HG03469 (cell line): ENCODE measurements around the gene RGS3.

Source experiments
- ATAC-seq: cut with Tn5 transposase; IDR thresholded peaks from one replicate; pipeline ENCODE4 v1.9.1; 2021; ENCODE audit warnings: mild to moderate bottlenecking, moderate library complexity, moderate number of reproducible peaks; ENCODE audit not compliant: unreplicated experiment

RGS3 gene

DNA sequence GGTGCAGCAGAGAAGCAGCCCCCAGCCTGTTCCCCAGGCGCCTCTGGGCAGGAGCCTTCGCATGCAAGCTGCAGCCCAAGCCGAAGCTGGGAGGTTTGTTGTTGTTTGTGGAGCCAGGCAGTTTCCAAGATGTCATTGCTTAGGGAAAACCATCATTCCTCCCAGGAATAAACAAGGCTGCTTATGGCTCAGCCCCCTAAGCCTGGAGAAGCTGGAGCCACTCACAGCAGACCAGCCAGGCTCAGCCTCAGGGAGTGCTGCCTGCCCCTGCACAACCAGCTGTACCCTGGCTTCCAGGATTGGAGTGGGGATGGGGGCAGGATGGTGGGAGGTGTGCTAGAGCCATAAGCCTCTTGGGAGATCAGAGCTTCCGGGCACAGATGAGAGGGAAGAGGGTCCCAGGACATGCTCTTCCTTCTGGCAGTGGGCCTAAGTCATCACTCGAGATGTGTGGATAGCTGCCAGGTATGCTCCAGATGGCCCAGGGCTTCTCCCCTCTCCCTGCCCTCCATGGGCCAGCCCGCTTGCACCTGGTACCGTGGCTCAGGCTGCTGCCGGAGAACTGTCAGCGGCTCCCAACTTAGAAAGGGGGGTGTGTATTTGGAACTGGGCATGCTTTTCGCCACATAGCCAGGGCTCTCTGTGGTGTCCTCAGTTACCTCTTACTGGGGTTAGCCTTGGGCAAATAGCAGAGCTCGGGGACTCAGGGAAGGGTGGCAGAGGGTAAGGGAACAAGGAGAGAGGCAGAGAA is 105.2 kb downstream of the RGS3 start:
- ATAC-seq = no peak

DNA sequence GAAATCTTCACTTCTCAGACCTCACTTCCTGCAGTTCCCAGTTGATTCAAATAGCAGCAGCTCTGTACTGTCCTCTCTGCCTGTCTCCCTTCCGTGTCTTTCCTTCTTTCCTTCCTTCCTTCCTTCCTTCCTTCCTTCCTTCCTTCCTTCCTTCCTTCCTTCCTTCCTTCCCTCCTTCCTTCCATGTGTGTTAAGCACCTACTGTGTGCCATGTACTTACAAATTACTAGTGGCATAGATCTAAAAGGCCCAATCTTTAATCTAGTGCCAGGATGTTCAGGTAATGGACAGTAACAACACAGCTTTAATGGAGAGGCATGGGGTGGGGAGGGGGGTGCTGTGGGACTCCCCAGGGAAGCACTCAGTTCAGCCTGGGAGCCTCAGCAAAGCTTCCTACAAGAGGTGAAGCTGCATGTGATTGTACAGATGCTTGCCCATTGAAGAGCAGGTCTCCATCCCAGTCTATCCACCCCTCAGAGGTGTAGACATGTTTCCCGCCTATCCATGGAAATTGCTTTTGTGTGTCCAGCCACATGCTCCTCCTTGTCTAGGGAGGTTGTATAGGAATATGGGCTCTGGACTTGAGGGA is 106.0 kb downstream of the RGS3 start:
- ATAC-seq = no peak

DNA sequence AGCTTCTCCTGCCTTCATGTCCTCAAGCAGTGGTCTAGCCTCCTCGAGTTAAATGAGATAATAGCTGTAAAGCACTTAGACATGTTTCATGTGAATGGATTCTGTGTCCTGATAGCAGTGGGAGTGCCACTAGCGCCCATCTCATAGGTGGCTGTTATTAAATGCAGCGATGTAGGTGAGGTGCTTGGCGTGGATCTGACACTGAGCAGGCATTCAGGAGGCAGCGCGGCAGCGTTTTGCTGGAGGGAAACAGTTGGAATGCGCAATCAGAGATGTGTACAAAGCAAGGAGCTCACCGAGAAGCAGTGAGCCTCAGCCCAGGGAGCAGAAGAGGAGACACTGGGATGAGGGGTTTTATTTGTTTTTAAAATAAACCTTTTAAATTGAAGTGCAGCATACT is 106.6 kb downstream of the RGS3 start:
- no peak for ATAC-seq

DNA sequence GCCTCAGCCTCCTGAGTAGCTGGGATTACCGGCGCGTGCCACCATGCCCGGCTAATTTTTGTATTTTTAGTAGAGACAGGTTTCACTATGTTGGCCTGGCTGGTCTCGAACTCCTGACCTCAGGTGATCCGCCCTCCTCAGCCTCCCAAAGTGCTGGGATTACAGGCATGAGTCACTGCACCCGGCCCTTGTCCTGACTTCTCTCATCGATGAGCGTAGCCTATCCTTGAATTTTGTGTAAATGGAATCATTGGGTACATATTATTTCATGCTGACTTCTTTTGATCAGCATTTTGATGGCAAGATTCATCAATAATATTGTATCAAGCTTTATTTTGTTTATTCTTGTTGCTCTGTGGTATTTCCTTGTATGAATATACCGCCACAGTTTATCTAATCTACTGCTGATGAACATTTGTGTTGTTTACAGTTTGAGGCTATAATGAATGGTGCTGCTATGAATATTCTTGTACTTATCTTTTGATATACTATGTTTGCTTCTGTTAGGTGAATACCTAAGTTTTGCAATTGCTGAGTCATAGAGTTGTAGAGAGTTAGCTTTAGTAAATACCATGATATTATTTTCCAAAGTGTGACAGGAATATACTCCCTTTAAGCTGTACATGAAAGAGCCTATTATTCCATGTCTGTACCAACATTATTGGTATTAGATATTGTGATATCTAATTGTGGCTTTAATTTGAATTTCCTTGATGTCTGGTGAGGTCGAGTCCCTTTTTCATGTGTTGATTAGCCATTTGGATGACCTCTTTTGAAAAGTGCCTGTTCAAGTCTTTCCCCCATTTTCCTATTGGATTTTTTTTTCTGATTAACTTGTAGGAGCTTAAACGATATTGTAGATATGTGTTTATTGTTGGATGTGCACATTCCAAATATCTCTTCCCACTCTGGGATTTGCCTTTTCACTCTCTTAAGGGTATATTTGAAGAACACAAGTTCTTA is 107.5 kb downstream of the RGS3 start:
- no peak for ATAC-seq

DNA sequence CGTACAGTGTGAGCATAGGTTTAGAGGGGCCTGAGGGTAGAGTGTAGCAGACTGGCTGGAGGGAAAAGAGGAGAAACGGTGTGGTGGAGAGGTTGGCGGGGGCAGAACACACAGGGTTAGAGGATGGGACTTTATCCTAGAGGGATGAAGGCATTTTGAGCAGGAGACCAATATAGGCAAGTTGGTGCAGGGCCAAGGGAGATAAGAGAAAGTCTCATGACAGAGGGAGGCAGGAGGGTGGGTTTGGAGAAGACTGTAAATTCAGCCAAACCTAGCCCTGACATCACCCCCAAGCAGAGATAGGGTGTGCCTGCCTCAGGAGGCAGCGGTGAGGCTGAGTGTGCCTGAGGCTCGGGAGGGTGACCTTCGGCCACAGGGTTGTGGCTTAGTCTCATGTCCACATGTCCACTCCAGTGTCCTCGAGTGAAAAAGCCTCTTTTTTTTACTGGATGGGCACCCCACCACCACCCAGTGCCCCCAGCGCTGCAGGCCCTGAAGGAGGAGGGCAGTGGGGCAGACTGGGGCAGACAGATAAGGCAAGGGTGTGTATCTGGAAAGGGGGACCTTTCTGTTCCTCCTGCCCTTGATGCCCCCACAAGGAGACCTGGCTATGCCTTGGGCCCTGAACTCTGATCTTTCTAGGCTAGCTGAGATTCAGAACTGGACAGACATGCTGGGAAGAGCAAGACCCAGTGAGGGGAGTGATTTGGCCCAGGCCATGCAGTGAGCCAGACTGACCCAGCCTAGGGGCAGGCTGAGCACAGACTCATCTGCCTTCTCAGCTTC is 108.7 kb downstream of the RGS3 start:
- ATAC-seq = no peak

DNA sequence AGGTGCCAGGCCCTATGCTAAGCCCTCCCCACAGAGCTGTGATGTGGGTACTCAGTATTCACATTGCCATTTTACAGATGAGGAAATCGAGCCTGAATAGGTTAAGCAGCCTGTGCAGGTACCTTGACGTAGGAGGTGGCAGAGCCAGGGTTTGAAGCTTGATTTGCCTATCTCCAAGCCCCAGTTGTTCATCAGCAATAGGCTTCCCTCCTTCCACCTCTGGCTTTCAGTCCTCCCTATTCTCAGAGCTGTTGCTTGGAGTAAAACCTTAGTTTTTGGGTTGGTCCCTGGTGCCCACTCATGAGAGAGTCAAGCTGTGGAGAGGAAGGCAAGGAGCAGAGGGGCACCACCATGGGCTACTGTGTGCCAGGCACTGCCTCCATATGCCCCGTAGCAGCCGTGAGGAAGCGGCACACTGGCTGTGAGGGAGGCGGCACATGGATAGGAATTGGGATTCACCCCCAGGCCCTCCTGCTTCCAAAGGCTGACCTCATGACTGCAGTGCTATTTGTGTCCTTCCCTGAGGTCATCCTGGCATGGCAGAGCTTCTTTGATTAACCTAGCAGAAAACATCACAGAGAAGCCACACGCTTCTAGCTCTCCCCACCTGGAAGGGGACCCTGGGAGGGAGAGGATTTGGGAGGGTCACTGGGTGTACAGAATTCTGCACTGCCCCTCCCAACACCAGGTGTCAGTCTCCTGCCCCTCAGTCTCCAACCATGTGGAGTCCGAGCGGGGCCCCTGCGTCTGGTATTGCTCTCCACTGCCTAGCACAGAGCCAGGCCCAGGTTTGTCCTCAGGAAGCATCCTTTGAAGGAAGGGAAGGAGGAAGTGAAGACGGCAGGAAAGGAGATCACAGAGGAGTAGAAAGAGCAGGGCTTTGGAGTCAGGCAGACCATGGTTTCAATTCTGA is 109.8 kb downstream of the RGS3 start:
- ATAC-seq = no peak

DNA sequence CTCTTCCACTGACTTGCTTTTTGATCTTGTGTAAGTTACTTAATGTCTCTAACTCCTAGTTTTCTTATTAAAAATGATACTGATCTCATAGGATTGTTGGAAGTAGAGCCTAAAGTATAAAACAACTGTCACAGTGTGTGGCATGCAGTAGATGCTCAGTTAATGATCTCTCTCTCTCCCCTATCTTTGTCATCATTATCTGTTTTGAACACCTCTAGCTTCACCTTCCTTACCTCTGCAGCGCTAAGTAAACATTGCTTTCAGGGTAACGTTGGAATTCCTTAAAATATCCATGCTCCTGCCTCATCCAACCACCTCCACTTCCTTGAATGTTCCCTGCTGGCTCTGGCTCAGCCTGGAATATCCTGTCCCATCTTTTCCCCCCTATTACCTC is 110.4 kb downstream of the RGS3 start:
- no peak for ATAC-seq

DNA sequence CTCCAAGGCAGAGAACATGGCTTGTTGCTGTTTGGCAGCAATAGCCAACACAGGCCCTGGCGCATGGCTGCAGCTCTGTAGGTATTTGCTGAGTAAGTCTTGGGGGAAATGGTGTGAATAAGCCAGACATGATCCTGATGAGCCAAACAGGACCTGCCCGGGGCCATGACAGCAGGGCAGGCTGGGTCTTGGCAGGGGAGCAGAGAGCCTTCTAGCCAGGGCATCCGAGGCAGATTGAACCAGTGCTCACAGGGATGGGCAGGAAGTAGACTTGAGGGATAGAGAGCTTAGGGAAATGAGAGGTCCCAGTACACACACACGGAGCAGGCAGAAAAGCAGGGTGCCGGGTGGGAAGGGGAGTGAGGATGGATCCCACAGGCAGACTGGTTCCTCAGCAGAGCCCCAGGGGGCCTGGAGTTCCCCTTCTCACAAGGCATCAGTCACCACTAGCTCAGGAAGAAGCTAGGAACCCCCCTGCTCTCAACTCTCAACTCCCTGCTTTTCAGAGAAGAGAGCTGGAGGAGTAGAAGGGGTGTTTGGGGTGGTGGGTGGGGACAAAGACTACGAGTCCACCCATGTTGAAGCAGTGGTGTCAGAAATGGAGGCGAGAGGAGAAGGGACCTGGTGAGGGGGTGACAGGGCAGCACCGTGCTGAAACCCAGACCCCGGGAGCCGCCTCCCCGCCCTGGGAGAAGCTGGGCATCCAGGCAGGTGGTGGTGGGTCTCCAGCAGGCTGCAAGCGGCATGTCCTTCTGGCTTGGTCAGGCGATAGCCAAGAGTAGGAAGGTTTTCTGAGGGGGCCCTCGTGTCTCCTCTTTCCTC is 111.1 kb downstream of the RGS3 start:
- ATAC-seq = no peak

DNA sequence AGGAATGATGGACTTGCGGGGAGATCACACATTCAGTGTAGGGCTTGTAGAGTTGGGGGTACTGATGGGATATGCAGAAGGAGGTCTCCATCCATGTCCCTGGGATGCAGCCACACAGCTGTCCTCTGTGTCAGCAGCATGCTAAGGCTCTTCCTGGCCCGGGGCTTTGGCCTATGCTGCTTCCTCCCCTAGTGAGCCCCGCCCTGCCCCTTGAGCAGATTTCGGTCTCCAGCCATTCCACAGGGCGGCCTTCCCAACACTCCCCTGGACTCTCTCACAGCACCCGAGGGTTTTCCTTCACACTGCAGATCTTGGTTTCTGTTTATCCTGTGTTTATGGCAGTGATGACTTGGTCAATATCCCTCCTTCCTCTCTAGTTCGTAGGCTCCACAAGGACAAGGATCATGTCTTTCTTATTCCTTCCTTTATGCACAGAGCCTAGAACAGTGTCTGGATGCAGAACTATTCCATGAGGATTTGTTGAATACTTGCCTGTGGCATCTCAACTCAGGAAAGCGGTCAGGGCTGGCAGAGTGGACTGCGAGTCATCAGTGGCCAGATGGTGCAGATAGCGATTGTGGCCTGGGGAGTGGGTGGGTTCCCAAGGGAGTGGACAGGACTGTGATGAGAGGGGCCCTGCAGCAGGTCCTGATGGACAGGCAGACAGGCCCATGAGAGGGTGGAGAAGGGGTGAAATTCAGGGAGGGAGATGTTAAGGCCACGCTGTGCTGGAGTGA is 114.2 kb downstream of the RGS3 start:
- no peak for ATAC-seq

DNA sequence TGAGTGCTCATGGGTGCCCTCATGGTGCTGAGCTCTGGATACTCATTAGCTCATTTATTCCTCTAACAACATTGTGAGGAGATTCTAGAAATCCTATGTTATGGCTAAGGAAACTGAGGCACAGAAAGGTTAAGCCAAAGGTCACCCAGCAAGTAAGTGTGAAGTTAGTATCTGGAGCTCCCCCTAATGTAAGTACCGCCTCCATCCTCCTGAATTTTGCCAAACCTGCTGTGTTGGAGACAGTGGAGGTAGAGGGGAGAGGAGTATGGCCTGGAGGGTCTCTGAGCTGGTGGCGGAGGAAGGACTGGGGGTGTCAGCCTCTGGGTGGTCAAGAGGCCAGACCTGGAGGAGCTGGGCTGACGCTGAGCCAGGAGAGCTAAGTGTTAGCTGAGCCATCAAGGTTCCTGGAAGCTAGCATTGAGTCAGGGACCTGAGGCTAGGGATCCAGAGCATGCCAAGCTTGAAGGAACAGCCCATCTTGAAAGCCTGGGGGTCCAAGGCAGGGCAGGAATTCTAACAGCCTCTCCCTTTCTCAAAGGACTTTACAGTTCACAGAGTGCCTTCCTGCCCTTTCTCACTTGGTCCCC is 114.8 kb downstream of the RGS3 start:
- ATAC-seq = no peak

DNA sequence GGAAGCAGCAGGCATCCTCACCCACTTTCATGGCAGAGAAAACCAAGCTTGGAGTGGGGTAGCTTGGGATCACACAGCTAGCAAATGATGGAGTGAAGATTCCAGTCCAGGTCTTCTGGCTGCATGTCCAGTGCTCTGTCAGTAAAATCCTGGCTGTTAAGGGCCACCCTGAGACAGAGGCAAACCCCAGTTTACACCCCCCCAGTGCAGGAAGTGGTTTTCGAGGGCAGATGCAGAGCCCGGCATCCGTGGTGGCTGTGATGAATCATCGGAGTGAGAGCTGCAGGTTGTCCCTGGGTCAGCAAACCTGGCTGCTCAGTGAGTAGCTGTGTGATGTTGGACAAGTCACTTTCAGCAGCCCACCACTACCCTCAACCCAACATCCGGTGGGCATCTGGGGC is 115.4 kb downstream of the RGS3 start:
- ATAC-seq = peak; percentile 27

DNA sequence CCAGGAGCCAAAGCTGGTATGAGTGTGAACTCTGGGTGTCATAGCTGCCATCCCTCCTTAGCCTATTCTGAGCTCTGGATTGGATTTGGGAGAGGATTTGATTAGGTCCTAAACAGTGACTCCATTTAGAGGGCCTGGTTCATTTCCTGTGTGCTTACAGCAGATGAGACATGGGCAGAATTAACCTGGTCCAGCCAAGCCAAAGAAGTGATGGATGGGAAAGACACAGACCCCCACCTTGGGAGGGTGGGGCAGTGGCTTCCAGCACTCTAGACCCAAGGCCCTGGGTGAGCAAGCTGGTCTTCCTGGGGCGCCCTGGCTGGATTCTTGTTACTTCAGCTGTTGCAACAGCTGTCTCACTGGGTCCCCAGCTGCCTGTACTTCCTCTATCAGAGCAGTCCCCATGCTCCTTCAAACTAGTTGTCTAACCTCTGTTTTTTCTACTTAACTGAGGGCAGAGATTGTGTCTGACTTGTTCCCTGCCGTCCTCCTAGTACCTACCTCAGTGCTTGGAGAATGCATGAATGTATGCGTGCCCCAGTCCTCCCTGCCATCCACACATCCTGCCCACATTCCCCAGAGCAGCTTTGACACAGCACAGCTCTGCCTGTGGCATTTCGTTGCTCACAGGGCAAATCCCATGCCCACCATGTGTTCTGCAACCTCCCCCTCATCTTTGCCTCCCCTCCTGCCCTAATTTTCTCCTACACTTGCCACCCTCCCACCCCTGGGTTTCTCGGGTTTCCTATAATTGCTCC is 115.9 kb downstream of the RGS3 start:
- no peak for ATAC-seq

DNA sequence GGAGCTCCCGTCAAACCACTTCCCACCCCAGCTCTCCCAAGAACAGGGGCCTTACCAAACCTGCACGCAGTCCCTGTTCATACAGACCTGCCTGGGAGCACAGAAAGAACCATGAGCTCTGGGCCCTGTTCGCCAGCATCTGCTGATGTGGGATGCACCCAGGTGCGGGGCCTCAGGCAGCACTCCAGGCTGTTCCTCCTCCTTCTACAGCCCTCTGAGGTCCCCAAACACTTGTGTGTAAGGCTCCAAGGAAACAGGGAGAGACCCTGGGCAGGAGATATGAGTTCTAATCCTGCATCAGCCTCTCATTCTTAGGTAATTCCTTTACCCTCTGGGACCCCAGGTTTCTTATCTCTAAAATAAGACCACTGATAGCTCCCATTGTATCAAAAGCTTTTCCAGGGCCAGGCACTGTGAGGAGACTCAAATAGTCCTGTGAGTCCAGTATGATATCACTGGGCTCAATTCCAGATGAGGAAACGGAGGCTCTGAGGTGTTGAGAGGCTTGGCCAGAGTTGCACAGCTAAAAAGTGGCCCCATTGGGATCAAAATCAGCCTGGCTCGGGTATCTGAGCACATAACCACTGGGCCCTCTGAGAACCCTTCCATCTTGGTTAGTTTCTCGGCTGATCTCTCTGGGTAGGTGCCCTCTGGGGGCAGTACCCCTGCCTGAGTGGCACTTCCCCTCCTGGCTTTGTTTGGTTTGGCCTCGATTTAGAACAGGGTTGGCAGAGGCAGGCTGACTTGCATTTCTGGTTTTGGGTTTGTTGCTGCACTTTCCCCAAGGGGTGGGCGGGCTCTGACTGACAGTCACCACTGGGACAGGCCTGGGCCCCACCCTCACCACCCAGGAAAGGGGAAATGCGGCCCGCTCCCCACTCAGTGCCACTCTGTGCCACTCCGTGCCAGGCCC is 116.8 kb downstream of the RGS3 start:
- no peak for ATAC-seq

DNA sequence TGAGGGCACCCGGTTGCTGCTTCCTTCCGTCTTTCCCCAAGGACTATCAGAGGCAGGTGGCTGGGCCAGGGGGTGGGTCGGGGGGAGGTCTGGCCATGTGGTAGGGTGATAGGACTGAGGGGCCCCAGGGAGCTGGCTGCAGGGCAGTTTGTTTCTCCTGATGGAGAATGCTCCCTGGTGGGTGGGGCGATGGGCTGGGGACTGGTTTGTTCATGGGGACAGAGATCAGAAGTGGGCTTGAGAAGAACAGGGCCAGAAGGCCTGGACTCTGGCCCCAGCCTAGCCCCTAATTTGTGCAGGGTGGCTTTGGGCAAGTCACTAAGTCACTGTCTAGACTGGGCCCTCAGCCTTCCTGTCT is 117.4 kb downstream of the RGS3 start:
- no peak for ATAC-seq

DNA sequence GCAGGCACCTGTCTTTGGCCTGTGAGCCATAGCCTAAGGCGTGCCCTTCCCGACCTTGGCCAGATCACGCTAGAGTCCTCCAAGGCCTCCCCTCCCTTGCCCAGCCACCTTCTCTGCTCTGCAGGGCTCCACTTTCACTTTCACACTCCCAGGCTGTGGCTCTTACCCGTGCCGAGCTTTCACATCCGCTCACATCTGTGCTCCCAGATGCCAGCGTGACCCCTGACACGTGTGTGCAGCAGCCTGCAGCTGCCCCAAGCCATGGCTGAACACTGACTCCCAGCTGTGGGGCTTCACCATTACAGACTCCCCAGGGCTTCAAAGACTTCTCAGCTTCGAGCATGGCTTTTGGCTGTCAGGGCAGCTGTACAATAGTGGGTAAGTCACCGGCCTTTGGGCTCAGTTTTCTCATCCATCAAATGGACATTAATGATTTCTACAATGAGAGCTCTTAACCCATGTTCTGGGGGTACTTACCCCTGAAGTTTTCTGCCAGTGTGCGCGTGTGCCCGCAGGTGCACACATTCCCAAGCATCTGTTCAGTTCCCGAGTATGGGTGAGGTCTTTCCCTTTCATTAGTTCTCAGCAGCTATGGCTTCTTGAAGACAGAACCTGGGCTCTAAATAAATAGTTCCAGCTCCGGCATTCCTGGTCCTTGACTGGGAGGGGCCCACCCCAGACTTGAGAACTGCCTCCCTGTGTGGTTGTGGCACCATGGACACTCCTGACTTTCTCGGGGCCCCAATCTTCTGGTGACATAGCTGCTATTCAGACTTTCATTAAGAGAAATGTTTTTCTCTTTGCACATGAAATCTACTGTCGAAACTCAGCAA is 118.6 kb downstream of the RGS3 start:
- peak; percentile 78 for ATAC-seq
